NB4 (cell line): Measurements from ENCODE around the gene MCTP1.

Source experiments
- CTCF ChIP-seq: IDR thresholded peaks from one replicate; pipeline ENCODE4 v1.5.1; 2012; ENCODE audit warnings: low read depth, low read length
- MYC ChIP-seq: IDR thresholded peaks from 2 replicates; pipeline ENCODE4 v1.6.1; 2011; ENCODE audit warnings: low read depth, low read length
- POLR2A ChIP-seq: IDR thresholded peaks from 2 replicates; pipeline ENCODE4 v1.6.1; 2011; ENCODE audit warnings: mild to moderate bottlenecking; ENCODE audit not compliant: insufficient read length; ENCODE audit errors: extremely low read depth

- TF ChIP-seq CTCF (no peak), POLR2A (no peak), MYC (no peak)
These were observed 160.2 kb downstream of the MCTP1 start for GRCh38 chr5:95124731-95125130.
